Anterior cingulate cortex (tissue), 58 donors: ENCODE results near the gene TMEM135.
"Not testable (repeated sequence)": the region's sequence is repeated elsewhere in the genome, so short reads cannot be mapped to it uniquely, and the experiment has no call there.

Experiments used
- DNase-seq, 58 donors: peaks; one replicate each; lab custom pipeline; 2025; lab: John Stamatoyannopoulos, UW

The TMEM135 gene

GRCh38 chr11:87037450-87038234, at the start of gene TMEM135:
Gene TMEM135 (plus strand): TSS chr11:87037934. CDS start chr11:87038046, 112 bp downstream.
- peak; percentile 53 to 95 (median 90) for DNase-seq

GRCh38 chr11:86988351-86988881, 49.3 kb upstream of the TMEM135 start:
- no peak for DNase-seq

GRCh38 chr11:86990031-86990430, 47.7 kb upstream of the TMEM135 start:
- DNase-seq: peak in 1 of 58 donors; percentile 9

- no peak for DNase-seq
Measured at GRCh38 chr11:86990515-86990914, 47.2 kb upstream of the TMEM135 start.

GRCh38 chr11:86991341-86991740, 46.4 kb upstream of the TMEM135 start:
- no peak for DNase-seq

- not testable (repeated sequence) for DNase-seq
Measured at GRCh38 chr11:86992340-86992739, 45.4 kb upstream of the TMEM135 start.

- DNase-seq: no peak
Measured at GRCh38 chr11:86993031-86993430, 44.7 kb upstream of the TMEM135 start.

GRCh38 chr11:86996953-86997570, 40.7 kb upstream of the TMEM135 start:
- DNase-seq: no peak

GRCh38 chr11:86999388-86999787, 38.3 kb upstream of the TMEM135 start:
- DNase-seq: no peak

GRCh38 chr11:86999859-87000753, 37.6 kb upstream of the TMEM135 start:
- no peak for DNase-seq

- no peak for DNase-seq
Measured at GRCh38 chr11:87002918-87003317, 34.8 kb upstream of the TMEM135 start.

GRCh38 chr11:87004281-87004680, 33.5 kb upstream of the TMEM135 start:
- DNase-seq: not testable (repeated sequence)

GRCh38 chr11:87005569-87005921, 32.2 kb upstream of the TMEM135 start:
- DNase-seq: no peak

GRCh38 chr11:87006035-87006434, 31.7 kb upstream of the TMEM135 start:
- no peak for DNase-seq

- no peak for DNase-seq
Measured at GRCh38 chr11:87007963-87008362, 29.8 kb upstream of the TMEM135 start.

GRCh38 chr11:87012089-87012488, 25.6 kb upstream of the TMEM135 start:
- no peak for DNase-seq

GRCh38 chr11:87012673-87013072, 25.1 kb upstream of the TMEM135 start:
- no peak for DNase-seq

- DNase-seq: no peak
Measured at GRCh38 chr11:87013912-87014825, 23.6 kb upstream of the TMEM135 start.

- no peak for DNase-seq
Measured at GRCh38 chr11:87015645-87016044, 22.1 kb upstream of the TMEM135 start.
